Hindlimb muscle (tissue), 1 donor: Measurements from ENCODE around the gene GARIN5B. TPM values are rescaled to one million over a fixed set of nuclear protein-coding genes. Genes with fewer than 3 reads are reported as not detected.

ENCODE experiments used
- DNase-seq: peaks from one replicate; pipeline ENCODE4 v3.0.0-alpha.2; 2013
- polyA plus RNA-seq: library from polyadenylated mRNA; unstranded; fragments of 120-200 nt; gene quantifications from one replicate; pipeline ENCODE4 v1.2.1, GENCODE V29; 2013; ENCODE audit not compliant: insufficient read length

Gene GARIN5B
- polyA plus RNA-seq, 1 donor = not detected

- DNase-seq = no peak
Observed at GRCh38 chr19:55320844-55321419, 42.1 kb downstream of the GARIN5B start.

DNA sequence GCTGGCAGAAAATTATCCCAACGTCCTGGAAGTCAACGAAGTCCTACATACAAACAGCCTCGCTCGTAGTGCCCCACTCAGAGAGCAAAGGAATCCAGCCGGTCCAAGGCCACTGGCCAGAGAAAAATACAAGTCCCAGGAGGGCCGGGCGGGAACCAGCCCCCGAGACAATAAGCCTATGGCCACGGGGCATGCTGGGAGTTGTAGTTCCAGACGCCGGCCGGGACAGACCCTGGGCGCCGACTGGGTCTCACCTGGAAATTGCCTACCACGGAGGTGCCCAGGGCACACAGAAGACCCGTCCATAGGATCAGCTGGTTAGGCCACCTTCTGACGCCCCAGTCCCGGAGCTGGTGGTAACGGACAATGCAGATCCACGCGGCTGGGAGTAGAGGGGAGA, 43.3 kb downstream of the GARIN5B start:
- no peak for DNase-seq

GRCh38 chr19:55316646-55317045, 46.4 kb downstream of the GARIN5B start:
- DNase-seq = no peak

GRCh38 chr19:55315956-55316525, 47.0 kb downstream of the GARIN5B start:
- no peak for DNase-seq

DNA sequence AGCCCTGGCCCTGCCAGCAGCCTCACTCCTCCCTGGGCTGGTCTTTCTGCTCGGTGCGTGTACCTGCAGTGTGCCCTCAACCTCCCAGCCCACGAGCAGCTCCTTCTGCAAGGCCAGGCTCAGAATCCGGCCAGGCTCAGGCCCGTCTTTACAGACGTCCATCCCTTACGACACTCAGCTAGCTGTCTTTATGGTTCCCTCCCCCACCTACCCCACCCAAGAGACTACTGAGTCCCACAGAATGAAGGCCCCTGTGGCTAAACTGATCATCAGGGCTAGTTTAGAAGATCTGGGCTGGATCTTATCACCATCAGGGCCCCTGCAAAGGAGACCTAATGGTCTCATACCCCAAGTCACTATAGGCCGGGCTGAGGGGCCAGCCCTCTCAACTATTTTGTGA, 48.7 kb downstream of the GARIN5B start:
- DNase-seq = no peak

GRCh38 chr19:55312621-55313512, 50.2 kb downstream of the GARIN5B start:
- no peak for DNase-seq

GRCh38 chr19:55311797-55312196, 51.3 kb downstream of the GARIN5B start:
- no peak for DNase-seq

- no peak for DNase-seq
Observed at GRCh38 chr19:55311397-55311796, 51.7 kb downstream of the GARIN5B start.

GRCh38 chr19:55310498-55310897, 52.6 kb downstream of the GARIN5B start:
- DNase-seq = no peak

DNA sequence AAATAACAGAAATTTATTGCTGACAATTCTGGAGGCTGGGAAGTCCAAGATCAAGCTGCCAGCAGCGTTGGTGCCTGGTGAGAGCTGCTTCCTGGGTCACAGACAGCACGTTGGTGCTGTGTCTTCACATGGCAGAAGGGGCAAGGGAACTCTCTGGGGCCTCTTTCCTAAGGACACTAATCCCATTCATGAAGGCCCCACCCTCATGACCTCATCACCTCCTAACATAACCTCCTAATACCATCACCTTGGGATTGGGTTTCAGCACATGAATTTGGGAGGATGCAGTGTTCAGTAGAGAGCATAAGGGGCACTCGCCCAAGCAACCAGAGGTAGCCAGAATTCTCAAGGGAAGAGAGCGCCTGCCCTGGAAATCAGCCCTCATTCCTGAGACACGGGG, 53.6 kb downstream of the GARIN5B start:
- no peak for DNase-seq

GRCh38 chr19:55308281-55308680, 54.8 kb downstream of the GARIN5B start:
- DNase-seq = no peak

DNA sequence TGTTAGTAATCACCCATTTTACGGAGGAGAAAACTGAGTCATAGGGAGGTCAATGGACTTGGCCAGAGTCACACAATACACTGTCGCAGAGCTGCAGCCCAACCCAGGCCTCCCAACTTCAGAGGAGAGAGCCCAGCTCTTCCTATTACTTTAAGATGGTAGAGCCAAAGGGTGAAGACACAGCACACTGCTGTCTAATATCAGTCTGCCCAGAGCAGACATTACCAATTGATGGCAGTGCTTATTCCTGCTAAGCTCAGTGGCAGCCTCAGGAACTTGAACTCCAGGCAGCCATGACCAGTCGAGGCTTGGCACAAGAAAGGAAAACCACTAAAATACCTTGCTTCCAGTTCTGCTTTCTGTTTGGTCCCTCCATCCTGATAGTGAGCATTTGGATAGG, 56.3 kb downstream of the GARIN5B start:
- no peak for DNase-seq

GRCh38 chr19:55305983-55306562, 57.0 kb downstream of the GARIN5B start:
- no peak for DNase-seq

- peak; percentile 33 for DNase-seq
Observed at GRCh38 chr19:55305491-55305890, 57.6 kb downstream of the GARIN5B start.

- no peak for DNase-seq
Observed at GRCh38 chr19:55304980-55305379, 58.1 kb downstream of the GARIN5B start.

Other genes with a start within 250 kb of the GARIN5B start
- gene PPP1R12C, start 245.6 kb downstream of the GARIN5B start, polyA plus RNA-seq = 74.0 TPM
- 516 TPM for gene TNNT1, start 214.1 kb downstream of the GARIN5B start, polyA plus RNA-seq
- 1.9 TPM for gene TNNI3, start 205.5 kb downstream of the GARIN5B start, polyA plus RNA-seq
- gene DNAAF3, start 196.6 kb downstream of the GARIN5B start, polyA plus RNA-seq = 1.2 TPM
- 0.13 TPM for gene SYT5, start 183.0 kb downstream of the GARIN5B start, polyA plus RNA-seq
- gene PTPRH, start 153.8 kb downstream of the GARIN5B start, polyA plus RNA-seq = 0.27 TPM
- gene TMEM86B, start 134.5 kb downstream of the GARIN5B start, polyA plus RNA-seq = 2.6 TPM
- 31.5 TPM for gene PPP6R1, start 104.2 kb downstream of the GARIN5B start, polyA plus RNA-seq
- gene HSPBP1, start 83.2 kb downstream of the GARIN5B start, polyA plus RNA-seq = 30.6 TPM
- gene BRSK1, start 79.3 kb downstream of the GARIN5B start, polyA plus RNA-seq = 5.8 TPM
- gene TMEM150B, start 37.9 kb downstream of the GARIN5B start, polyA plus RNA-seq = 1.3 TPM
- 26.8 TPM for gene KMT5C, start 23.4 kb downstream of the GARIN5B start, polyA plus RNA-seq
- 0.65 TPM for gene COX6B2, start 8.5 kb downstream of the GARIN5B start, polyA plus RNA-seq
- gene IL11, start 7.2 kb upstream of the GARIN5B start, polyA plus RNA-seq = 0.25 TPM
- not detected for gene TMEM190, start 13.6 kb upstream of the GARIN5B start, polyA plus RNA-seq
- 0.32 TPM for gene TMEM238, start 21.0 kb upstream of the GARIN5B start, polyA plus RNA-seq
- 1,898 TPM for gene RPL28, start 22.7 kb upstream of the GARIN5B start, polyA plus RNA-seq
- 47.2 TPM for gene UBE2S, start 44.5 kb upstream of the GARIN5B start, polyA plus RNA-seq
- gene SHISA7, start 80.0 kb upstream of the GARIN5B start, polyA plus RNA-seq = 0.18 TPM
- 36.1 TPM for gene ISOC2, start 98.4 kb upstream of the GARIN5B start, polyA plus RNA-seq
- not detected for gene C19orf85, start 101.5 kb upstream of the GARIN5B start, polyA plus RNA-seq
- 5.0 TPM for gene ZNF628, start 113.4 kb upstream of the GARIN5B start, polyA plus RNA-seq
- 29.9 TPM for gene NAT14, start 121.9 kb upstream of the GARIN5B start, polyA plus RNA-seq
- gene SSC5D, start 125.2 kb upstream of the GARIN5B start, polyA plus RNA-seq = 13.3 TPM
- gene SBK2, start 173.9 kb upstream of the GARIN5B start, polyA plus RNA-seq = 3.2 TPM
- 0.15 TPM for gene SBK3, start 182.3 kb upstream of the GARIN5B start, polyA plus RNA-seq
- 12.7 TPM for gene ZNF579, start 217.6 kb upstream of the GARIN5B start, polyA plus RNA-seq
- 11.3 TPM for gene FIZ1, start 236.3 kb upstream of the GARIN5B start, polyA plus RNA-seq
- 10.9 TPM for gene ZNF524, start 237.0 kb upstream of the GARIN5B start, polyA plus RNA-seq
- 10.0 TPM for gene ZNF865, start 242.4 kb upstream of the GARIN5B start, polyA plus RNA-seq